GM23248 (cell line): ENCODE results near the gene LRRC31. TPM values are rescaled to one million over a fixed set of nuclear protein-coding genes. Genes with fewer than 3 reads are reported as not detected.

Experiments
- DNase-seq: peaks from one replicate; pipeline ENCODE4 v3.0.0-alpha.2; 2015
- H2AFZ ChIP-seq: fragments of 200-600 bp; sonication (generic); 2 replicates; pipeline ENCODE4 v1.6.1; 2016; ENCODE audit warnings: antibody characterized with exemption
- H3F3A ChIP-seq: fragments of 200-600 bp; sonication (generic); 2 replicates; pipeline ENCODE4 v1.6.1; 2016; ENCODE audit warnings: mild to moderate bottlenecking, antibody characterized with exemption, mixed run types; ENCODE audit not compliant: insufficient read depth
- H3K27ac ChIP-seq: fragments of 200-600 bp; sonication (generic); 2 replicates; pipeline ENCODE4 v1.5.1; 2016; ENCODE audit warnings: mild to moderate bottlenecking
- H3K27me3 ChIP-seq: fragments of 200-600 bp; sonication (generic); replicated peaks from 2 replicates; pipeline ENCODE4 v1.6.1; 2016; ENCODE audit warnings: mild to moderate bottlenecking; ENCODE audit not compliant: insufficient read depth
- H3K36me3 ChIP-seq: fragments of 200-600 bp; sonication (generic); 2 replicates; pipeline ENCODE4 v1.6.1; 2016; ENCODE audit warnings: low read depth, mild to moderate bottlenecking
- H3K4me1 ChIP-seq: fragments of 200-600 bp; sonication (generic); 2 replicates; pipeline ENCODE4 v1.6.1; 2016; ENCODE audit warnings: mild to moderate bottlenecking; ENCODE audit not compliant: insufficient read depth
- H3K4me2 ChIP-seq: fragments of 200-600 bp; sonication (generic); one replicate; pipeline ENCODE4 v1.6.1; 2016; ENCODE audit warnings: mild to moderate bottlenecking; ENCODE audit not compliant: unreplicated experiment
- H3K4me3 ChIP-seq: fragments of 200-600 bp; sonication (generic); 2 replicates; pipeline ENCODE4 v1.5.1; 2016; ENCODE audit warnings: mild to moderate bottlenecking
- H3K79me2 ChIP-seq: fragments of 200-600 bp; sonication (generic); 2 replicates; pipeline ENCODE4 v1.6.1; 2016; ENCODE audit warnings: mild to moderate bottlenecking; ENCODE audit not compliant: insufficient read depth
- H3K9ac ChIP-seq: fragments of 200-600 bp; sonication (generic); 2 replicates; pipeline ENCODE4 v1.6.1; 2016; ENCODE audit warnings: mild to moderate bottlenecking
- H3K9me2 ChIP-seq: fragments of 200-600 bp; sonication (generic); 2 replicates; pipeline ENCODE4 v1.6.1; 2016; ENCODE audit warnings: mixed run types, mild to moderate bottlenecking, moderate library complexity; ENCODE audit not compliant: insufficient read depth
- H3K9me3 ChIP-seq: fragments of 200-600 bp; sonication (generic); one replicate; pipeline ENCODE4 v1.6.1; 2017; ENCODE audit warnings: low read depth
- H4K20me1 ChIP-seq: fragments of 200-600 bp; sonication (generic); 2 replicates; pipeline ENCODE4 v1.6.0; 2016; ENCODE audit not compliant: insufficient read depth
- EZH2 ChIP-seq: fragments of 200-600 bp; sonication (generic); IDR thresholded peaks from 2 replicates; pipeline ENCODE4 v1.6.1; 2018; ENCODE audit warnings: antibody characterized with exemption, mild to moderate bottlenecking; ENCODE audit not compliant: insufficient read depth, poor library complexity, severe bottlenecking
- EZH2phosphoT487 ChIP-seq: fragments of 200-600 bp; sonication (generic); IDR thresholded peaks from 2 replicates; pipeline ENCODE4 v1.6.1; 2018; ENCODE audit warnings: antibody characterized with exemption, moderate library complexity, mild to moderate bottlenecking, low read depth; ENCODE audit not compliant: insufficient read depth
- WGBS, 2 experiments: methylation state at CpG; one replicate each; pipeline ENCODE4 v1.1.6; 2015 to 2017; ENCODE audit warnings: low lambda C conversion rate in 2 of 2, low coverage in 1 of 2; ENCODE audit errors: missing lambda C conversion rate in 2 of 2; 5-methylcytosine and 5-hydroxymethylcytosine counted together
- in situ Hi-C: fragments of 300-500 bp; cut with MboI; formaldehyde crosslinking; loops from 2 replicates; pipeline ENCODE4 v1.15.0; 2020
- polyA plus RNA-seq: library from polyadenylated mRNA; unstranded; fragments of >200 nt; fragmentation: Nextera tagmentation; extraction: Ambion mirVana; gene quantifications from 2 replicates; pipeline ENCODE4 v1.2.1, GENCODE V29; 2016
- total RNA-seq: library from RNA; depleted of rRNA; stranded (reverse); fragments of >200 nt; shearing (Covaris generic); gene quantifications from 2 replicates; pipeline ENCODE4 v1.2.3, GENCODE V29; 2014

Gene LRRC31
- total and polyA plus RNA-seq, 2 experiments from 2014 or later, result not detected

GRCh38 chr3:169868369-169868768 is 1.4 kb downstream of the LRRC31 start:
- TF ChIP-seq EZH2phosphoT487 (no peak), EZH2 (no peak)
- Histone ChIP-seq H2AFZ (no peak overlapping the region), H3K4me2 (no peak overlapping the region), H3K9me2 (no peaks in the 10 kb centered on the region), H3K4me1 (no peaks in the 10 kb centered on the region), H3K4me3 (no peak overlapping the region), H3K27me3 (no peaks in the 10 kb centered on the region), H3K9ac (no peak overlapping the region), H3K79me2 (no peaks in the 10 kb centered on the region), H3K27ac (no peak overlapping the region), H3F3A (no peaks in the 10 kb centered on the region), H4K20me1 (no peaks in the 10 kb centered on the region), H3K36me3 (no peaks in the 10 kb centered on the region), H3K9me3 (no peaks in the 10 kb centered on the region)
- no peak for DNase-seq
- in situ Hi-C loops, result no loop called here
- WGBS, 2 experiments, result 35 to 60% methylated on average over 2 of the region's 2 CpGs

GRCh38 chr3:169867584-169868210 is 2.0 kb downstream of the LRRC31 start:
- Histone ChIP-seq H2AFZ (no peak overlapping the region), H3K9me3 (no peaks in the 10 kb centered on the region), H3K4me1 (no peaks in the 10 kb centered on the region), H3K27me3 (no peaks in the 10 kb centered on the region), H3K4me2 (no peak overlapping the region), H3K4me3 (no peak overlapping the region), H3F3A (no peaks in the 10 kb centered on the region), H3K79me2 (no peaks in the 10 kb centered on the region), H3K36me3 (no peaks in the 10 kb centered on the region), H3K9me2 (no peaks in the 10 kb centered on the region), H3K9ac (no peak overlapping the region), H4K20me1 (no peaks in the 10 kb centered on the region), H3K27ac (no peak overlapping the region)
- TF ChIP-seq EZH2 (no peak), EZH2phosphoT487 (no peak)
- in situ Hi-C loops, result no loop called here
- WGBS, 2 experiments, result 45 to 50% methylated on average over 3 of the region's 3 CpGs
- DNase-seq, result no peak

- Histone ChIP-seq H3K27ac (no peak overlapping the region), H3K36me3 (no peaks in the 10 kb centered on the region), H3K79me2 (no peaks in the 10 kb centered on the region), H3K9me2 (no peaks in the 10 kb centered on the region), H2AFZ (no peak overlapping the region), H3K9ac (no peak overlapping the region), H3F3A (no peaks in the 10 kb centered on the region), H3K9me3 (no peaks in the 10 kb centered on the region), H3K4me2 (no peak overlapping the region), H3K27me3 (no peaks in the 10 kb centered on the region), H3K4me3 (no peak overlapping the region), H3K4me1 (no peaks in the 10 kb centered on the region), H4K20me1 (no peaks in the 10 kb centered on the region)
- DNase-seq, result no peak
- WGBS, 2 experiments, result 68 to 71% methylated on average over 12 of the region's 12 CpGs
- TF ChIP-seq EZH2, result no peak
- TF ChIP-seq EZH2phosphoT487, result no peak
- in situ Hi-C loops, result no loop called here
These were observed 4.5 kb downstream of the LRRC31 start for GRCh38 chr3:169865176-169865767.

- no peak for DNase-seq
- WGBS, 2 experiments, result 81 to 88% methylated on average over 2 of the region's 2 CpGs
- H3K27ac ChIP-seq, result no peak overlapping the region
- H3K9me2 ChIP-seq, result no peaks in the 10 kb centered on the region
- no peaks in the 10 kb centered on the region for H3K79me2 ChIP-seq
- H3K36me3 ChIP-seq, result no peaks in the 10 kb centered on the region
- H2AFZ ChIP-seq, result no peak overlapping the region
- no peaks in the 10 kb centered on the region for H4K20me1 ChIP-seq
- H3K9me3 ChIP-seq, result no peaks in the 10 kb centered on the region
- no peaks in the 10 kb centered on the region for H3K27me3 ChIP-seq
- H3F3A ChIP-seq, result no peaks in the 10 kb centered on the region
- H3K9ac ChIP-seq, result no peak overlapping the region
- TF ChIP-seq EZH2phosphoT487, result no peak
- TF ChIP-seq EZH2, result no peak
- H3K4me2 ChIP-seq, result no peak overlapping the region
- no peak overlapping the region for H3K4me3 ChIP-seq
- H3K4me1 ChIP-seq, result no peaks in the 10 kb centered on the region
- in situ Hi-C loops, result no loop called here
These were observed 5.5 kb downstream of the LRRC31 start for GRCh38 chr3:169864270-169864669.
